Ammon's horn (tissue), 1 donor: ENCODE results near the gene DRD4.

Source experiments
- DNase-seq: peaks from one replicate; pipeline ENCODE4 v3.0.0-alpha.2; 2016; ENCODE audit warnings: low spot score

The DRD4 gene

GRCh38 chr11:636511-637332, at the start of gene DRD4:
Gene DRD4, plus strand, starts transcription at chr11:637269. Its CDS starts 36 bp downstream, at chr11:637305.
- no peak for DNase-seq

DNA sequence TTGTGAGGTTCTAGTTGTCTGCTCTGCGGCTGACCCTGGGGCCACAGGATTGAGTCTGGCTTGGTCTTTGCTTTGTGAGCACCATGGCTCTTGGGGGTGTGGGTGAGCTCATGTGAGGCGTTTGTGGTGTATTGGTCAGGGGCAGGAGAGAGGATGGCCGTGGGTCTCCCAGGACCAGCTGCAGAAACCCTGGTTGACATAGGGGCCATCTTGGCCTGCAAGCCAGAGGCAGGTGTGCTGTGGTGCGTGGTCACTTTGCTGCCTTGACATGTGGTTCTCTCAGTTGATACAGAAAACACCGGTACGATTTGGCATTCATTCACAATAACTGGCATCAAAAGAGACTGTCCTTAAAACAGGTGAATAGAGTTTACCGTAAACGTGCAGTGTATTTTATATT, 49.5 kb upstream of the DRD4 start:
- no peak for DNase-seq

DNA sequence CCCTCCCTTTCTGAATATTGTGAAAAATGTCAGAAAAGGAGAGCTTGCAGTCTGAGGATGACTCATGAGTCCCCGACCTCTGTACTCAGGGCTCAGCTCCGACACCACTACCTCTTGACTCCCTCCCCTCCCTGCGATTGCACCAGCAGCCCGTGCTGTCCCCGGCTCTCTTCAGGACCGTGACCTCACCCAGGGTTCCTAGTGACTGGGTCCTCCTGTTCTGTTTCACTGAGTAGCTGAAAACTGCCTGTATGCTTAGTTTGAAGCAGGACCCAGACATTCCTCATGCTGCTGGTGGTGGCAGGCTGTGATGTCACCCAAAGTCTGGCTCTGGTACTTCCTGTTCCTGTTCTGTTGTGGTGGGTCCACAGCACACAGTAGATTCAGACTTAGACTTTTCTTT, 49.1 kb upstream of the DRD4 start:
- no peak for DNase-seq

DNA sequence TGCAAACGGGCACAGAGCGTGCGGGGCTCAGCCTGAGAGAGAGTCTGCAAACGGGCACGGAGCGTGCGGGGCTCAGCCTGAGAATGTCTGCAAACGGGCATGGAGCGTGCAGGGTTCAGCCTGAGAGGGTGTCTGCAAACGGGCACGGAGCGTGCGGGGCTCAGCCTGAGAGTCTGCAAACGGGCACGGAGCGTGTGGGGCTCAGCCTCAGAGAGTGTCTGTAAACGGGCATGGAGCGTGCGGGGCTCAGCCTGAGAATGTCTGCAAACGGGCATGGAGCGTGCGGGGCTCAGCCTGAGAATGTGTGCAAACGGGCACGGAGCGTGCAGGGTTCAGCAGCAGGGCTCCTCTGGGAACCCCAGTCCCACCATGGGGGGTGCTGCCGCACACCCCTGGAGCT, 47.3 kb upstream of the DRD4 start:
- no peak for DNase-seq

- DNase-seq = no peak
Observed at GRCh38 chr11:590997-591396, 46.1 kb upstream of the DRD4 start.

- DNase-seq = no peak
Observed at GRCh38 chr11:592501-592900, 44.6 kb upstream of the DRD4 start.

DNA sequence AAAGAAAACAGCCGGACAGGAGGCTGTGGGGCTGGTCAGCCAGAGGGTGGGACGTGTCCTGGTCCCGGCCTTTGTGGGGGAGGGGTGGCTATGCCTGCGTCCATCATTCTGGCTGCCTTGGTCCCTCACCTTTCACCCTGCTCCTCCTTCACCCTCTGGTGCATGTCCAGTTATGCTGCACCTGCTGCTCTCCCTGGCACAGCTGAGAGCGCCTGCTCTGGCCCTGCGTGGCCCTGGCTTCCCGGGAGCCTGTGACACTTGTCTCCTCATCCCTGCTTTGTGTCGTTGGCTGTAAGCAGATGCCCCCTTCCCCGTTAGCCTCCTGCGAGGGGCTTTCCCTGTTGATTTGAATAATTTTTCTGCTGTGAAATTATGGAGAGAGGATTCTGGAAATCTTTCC, 44.2 kb upstream of the DRD4 start:
- DNase-seq = no peak

- DNase-seq = no peak
Observed at GRCh38 chr11:593347-593746, 43.7 kb upstream of the DRD4 start.

DNA sequence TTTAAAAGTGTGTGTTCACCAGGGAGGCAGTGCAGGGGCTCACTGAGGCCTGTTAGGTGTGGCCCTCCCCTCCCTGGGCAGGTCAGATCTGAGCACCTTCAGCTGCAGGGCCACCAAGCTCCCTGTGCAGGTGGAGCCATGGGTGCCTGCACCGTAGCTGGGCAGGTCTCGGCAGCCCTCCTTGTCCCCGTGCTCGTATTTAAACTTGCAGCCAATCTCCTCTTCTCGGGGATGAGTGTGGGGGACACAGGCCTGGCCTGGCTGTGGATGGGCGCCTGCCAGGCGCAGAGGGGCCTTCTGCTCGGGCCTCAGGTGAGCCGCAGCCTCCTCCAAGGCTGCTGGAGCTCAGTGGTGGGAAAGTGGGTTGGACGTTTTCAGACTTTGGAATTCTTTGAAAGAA, 41.7 kb upstream of the DRD4 start:
- DNase-seq = no peak

- DNase-seq = no peak
Observed at GRCh38 chr11:596374-596773, 40.7 kb upstream of the DRD4 start.

DNA sequence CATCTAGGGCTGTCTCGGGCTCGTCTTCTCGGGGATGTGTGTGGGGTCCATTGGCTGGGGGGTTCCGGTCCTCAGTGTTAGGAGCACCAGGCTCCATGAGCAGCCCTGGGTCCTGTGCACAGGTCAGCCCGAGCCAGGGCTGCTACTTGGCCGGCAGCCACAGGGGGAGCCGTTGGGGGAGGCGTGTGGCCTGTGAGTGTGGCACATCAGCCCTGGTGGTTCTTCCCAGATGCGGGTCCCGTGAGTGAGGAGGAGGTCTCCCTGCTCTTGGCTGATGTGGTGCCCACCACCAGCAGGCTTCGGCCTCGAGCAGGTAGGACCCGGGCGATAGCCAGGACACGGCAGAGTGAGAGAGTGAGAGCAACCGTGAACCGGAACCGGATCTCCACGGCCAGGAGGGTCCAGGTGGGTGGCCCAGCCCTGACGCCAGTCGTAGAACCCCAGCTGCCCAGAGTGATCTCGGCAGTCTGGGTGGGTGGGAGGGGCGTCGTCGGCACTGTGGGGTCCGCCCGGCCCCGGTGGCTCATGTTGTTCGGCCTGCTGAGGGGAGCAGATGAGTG, 39.8 kb upstream of the DRD4 start:
- no peak for DNase-seq

GRCh38 chr11:598005-598680, 38.9 kb upstream of the DRD4 start:
- DNase-seq = no peak

DNA sequence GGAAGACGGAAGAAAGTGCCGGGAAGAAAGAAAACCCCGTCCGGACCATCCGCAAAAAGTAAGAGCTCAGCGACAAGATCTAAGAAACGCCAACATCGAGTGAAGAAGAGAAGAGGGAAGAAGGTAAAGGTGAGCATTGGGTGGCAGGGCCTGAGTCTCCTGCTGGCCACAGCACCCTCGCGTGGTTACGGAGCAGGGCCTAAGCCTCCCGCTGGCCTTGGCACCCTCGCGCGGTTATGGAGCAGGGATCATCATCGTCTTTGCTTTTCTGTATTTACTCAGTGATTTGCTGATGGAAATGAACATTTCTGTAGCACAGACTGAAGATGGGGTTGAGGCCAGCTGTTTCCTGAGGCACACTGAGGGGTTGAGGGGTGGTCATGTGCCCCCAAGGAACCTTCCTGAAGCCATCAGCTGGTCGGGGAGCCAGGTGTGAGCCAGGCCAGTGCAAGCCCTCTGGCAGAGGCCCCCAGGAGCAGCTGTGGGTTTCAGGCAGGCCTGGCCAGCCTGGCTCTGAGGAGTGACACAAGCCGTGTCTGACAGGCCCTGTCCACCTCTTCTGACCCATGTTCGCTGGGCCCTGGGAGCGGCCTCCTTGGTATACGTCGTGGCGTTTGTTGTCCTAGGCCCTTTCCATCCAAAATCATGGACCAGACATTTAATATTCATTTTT, 35.4 kb upstream of the DRD4 start:
- no peak for DNase-seq

DNA sequence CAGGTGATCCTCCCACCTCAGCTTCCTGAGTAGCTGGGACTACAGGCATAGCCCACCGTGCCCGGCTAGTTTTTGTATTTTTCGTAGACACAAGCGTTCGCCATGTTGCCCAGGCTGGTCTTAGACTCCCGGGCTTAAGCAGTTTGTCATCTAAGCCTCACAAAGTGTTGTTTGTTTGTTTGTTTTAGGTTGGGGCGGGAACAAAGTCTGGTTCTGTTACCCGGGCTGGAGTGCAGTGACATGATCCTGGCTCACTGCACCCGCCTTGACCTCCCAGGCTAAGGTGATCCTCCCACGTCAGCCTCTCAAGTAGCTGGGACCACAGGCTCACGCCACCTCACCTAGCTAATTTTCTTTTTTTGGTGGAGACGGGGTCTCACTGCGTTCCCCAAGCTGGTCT, 33.9 kb upstream of the DRD4 start:
- DNase-seq = no peak

DNA sequence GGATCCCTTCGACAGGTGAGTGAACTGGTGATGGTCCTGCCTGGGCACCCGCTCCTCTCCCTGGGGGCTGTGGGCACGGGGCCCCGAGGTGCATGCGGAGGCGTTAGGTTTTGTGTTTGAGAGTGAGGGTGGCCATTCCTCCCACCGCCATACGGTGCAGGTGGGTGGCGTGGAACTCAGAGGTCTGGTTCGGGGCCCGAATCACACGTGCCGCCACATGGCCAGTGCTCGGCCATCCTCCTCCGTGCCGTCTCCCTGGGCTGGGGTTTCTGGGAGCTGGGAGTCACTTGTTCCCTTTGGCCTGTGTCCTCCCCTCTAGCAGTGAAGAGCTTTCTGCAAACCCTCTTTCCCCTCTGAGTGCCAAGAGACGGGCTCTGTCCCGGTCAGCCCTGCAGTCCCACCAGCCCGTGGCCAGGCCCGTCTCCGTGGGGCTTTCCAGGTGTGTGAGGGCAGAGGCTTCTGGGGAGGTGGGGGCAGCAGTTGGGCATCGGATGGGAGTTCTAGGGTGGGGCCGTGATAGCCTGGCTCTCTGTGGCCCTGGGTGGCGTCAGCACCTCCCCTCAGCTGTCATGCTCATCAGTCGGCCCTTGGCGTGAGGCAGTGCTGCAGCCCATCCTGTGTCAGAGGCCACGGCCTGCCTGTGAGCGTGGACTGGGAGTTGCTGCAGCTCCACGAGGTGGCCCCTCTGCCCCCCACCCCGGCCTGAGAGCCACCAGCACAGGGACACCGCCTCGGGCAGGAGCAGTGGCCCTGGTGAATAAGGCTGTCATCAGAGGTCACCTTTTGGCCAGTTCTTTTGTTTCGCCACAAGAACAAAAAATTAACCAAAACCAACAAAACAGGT, 31.6 kb upstream of the DRD4 start:
- no peak for DNase-seq

DNA sequence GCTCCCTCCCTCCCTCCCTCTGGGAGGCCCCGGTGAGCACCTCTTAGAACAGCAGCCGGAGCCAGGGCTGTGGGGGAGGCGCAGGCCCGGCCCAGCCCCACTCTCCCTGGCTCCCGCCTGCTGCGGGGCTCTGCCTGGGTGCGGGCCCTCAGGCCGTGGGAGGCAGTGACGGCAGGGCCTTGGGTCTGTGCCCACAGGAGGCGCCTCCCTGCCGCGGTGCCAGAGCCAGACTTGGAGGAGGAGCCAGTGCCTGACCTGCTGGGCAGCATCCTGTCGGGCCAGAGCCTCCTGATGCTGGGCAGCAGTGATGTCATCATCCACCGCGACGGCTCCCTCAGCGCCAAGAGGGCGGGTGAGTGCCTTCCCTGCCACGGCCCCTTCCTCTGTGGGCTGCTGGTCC, 30.8 kb upstream of the DRD4 start:
- no peak for DNase-seq

DNA sequence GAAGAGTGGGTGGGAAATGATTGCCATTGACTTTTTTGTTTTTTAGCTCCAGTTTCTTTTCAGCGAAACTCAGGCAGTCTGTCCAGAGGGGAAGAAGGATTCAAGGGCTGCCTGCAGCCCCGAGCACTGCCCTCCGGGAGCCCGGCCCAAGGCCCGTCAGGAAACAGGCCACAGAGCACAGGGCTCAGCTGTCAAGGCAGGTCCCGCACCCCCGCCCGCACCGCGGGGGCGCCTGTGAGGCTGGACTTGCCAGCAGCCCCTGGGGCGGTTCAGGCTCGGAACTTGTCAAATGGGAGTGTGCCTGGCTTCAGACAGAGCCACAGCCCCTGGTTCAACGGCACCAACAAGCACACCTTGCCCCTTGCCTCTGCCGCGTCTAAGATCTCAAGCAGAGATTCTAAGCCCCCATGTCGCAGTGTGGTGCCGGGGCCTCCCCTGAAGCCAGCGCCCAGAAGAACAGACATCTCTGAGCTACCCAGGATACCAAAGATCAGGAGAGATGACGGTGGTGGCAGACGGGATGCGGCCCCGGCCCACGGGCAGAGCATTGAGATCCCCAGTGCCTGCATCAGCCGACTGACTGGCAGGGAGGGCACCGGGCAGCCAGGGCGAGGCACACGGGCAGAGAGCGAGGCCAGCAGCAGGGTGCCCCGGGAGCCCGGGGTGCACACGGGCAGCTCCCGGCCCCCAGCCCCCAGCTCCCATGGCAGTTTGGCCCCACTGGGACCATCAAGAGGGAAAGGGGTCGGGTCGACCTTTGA, 29.9 kb upstream of the DRD4 start:
- no peak for DNase-seq

GRCh38 chr11:607971-608659, 29.0 kb upstream of the DRD4 start:
- DNase-seq = no peak

DNA sequence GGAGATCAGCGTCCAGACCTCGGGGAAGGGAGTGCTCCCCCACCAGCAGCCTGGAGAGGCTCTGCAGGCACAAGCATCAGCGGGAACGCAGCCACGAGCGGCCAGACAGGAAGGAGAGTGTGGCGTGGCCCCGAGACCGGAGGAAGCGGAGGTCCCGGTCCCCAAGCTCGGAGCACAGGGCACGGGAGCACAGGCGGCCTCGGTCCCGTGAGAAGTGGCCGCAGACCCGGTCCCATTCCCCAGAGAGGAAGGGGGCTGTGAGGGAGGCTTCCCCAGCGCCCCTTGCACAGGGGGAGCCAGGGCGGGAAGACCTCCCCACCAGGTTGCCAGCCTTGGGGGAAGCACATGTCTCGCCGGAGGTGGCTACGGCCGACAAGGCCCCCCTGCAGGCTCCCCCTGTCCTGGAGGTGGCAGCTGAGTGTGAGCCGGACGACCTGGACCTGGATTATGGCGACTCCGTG, 28.2 kb upstream of the DRD4 start:
- DNase-seq = no peak

- no peak for DNase-seq
Observed at GRCh38 chr11:609341-609811, 27.7 kb upstream of the DRD4 start.
